HepG2 (cell line): ENCODE results near the gene FOXN3. TPM values are rescaled to one million over a fixed set of nuclear protein-coding genes. Genes with fewer than 3 reads are reported as not detected.

ENCODE experiments used
- ATAC-seq: fragments of 200-7000 bp; cut with Tn5 transposase; 3 replicates; pipeline ENCODE4 v1.9.1; 2020; ENCODE audit warnings: mild to moderate bottlenecking, moderate library complexity
- BruUV-seq: library from RNA; stranded (reverse); fragments of 400-500 nt; replicated peaks from 2 replicates; lab custom pipeline; 2021; lab: Mats Ljungman, UMichigan
- CTCF ChIA-PET: fragments of 300-600 bp; formaldehyde crosslinking; extraction: SDS; loops from one replicate; lab custom pipeline; 2021; ENCODE audit warnings: low total read pairs, inconsistent platforms, low intra/inter-chr PET ratio; lab: Yijun Ruan, JAX
- POLR2A ChIA-PET: fragments of 350-600 bp; sonication (Branson Sonifier 250); formaldehyde crosslinking; loops from one replicate; lab custom pipeline; 2020; ENCODE audit warnings: antibody characterized with exemption, inconsistent platforms; lab: Yijun Ruan, JAX
- DNase-seq: peaks from one replicate; pipeline ENCODE4 v3.0.0-alpha.2; 2015; ENCODE audit warnings: low spot score
- FAIRE-seq: peaks from 3 replicates; lab custom pipeline; 2011; peaks lifted over from hg19 to GRCh38; lab: Jason Lieb, UNC
- H2AFZ ChIP-seq: one replicate; pipeline ENCODE4 v1.6.1; 2011; ENCODE audit warnings: low read length, inconsistent platforms
- H3K27ac ChIP-seq: fragments of 300-600 bp; 3 replicates; pipeline ENCODE4 v1.8.0; 2011; ENCODE audit warnings: mixed run types, mild to moderate bottlenecking, mixed read lengths, low read length, inconsistent platforms; ENCODE audit not compliant: insufficient read depth; ENCODE audit errors: extremely low read length
- H3K27me3 ChIP-seq, 2 experiments: fragments of 200-600 bp in 1 of 2; 2 replicates in 1 of 2; 3 replicates in 1 of 2; pipeline versions ENCODE4 v1.6.0 to v1.8.0; 2011; ENCODE audit warnings: low read length in 2 of 2, mild to moderate bottlenecking in 2 of 2, moderate library complexity in 2 of 2, inconsistent platforms in 1 of 2; ENCODE audit not compliant: insufficient read depth in 2 of 2, control insufficient read depth in 1 of 2
- H3K36me3 ChIP-seq, 2 experiments: fragments of 200-600 bp in 1 of 2; replicated peaks in 1 of 2; 2 replicates in 1 of 2; 3 replicates in 1 of 2; pipeline versions ENCODE4 v1.5.1 to v1.8.0; 2011; ENCODE audit warnings: low read length in 2 of 2, inconsistent platforms in 1 of 2; ENCODE audit not compliant: insufficient read depth in 2 of 2, control insufficient read depth in 1 of 2
- H3K4me1 ChIP-seq: 2 replicates; pipeline ENCODE4 v1.5.1; 2012; ENCODE audit warnings: low read length, inconsistent platforms; ENCODE audit not compliant: insufficient read depth
- H3K4me2 ChIP-seq: 2 replicates; pipeline ENCODE4 v1.6.0; 2011; ENCODE audit warnings: low read depth, low read length, inconsistent platforms
- H3K4me3 ChIP-seq, 3 experiments: fragments of 200-600 bp in 1 of 3; sonication (generic), shearing (Covaris generic) in 1 of 3; replicated peaks in 1 of 3; 2 replicates each; pipeline ENCODE4 v1.5.1; 2011 to 2016; ENCODE audit warnings: low read length in 3 of 3, inconsistent platforms in 2 of 3, low read depth in 2 of 3, mild to moderate bottlenecking in 2 of 3, control low read depth in 1 of 3, mixed read lengths in 1 of 3; ENCODE audit not compliant: insufficient read depth in 1 of 3
- H3K79me2 ChIP-seq: one replicate; pipeline ENCODE4 v1.6.1; 2011; ENCODE audit warnings: low read length, inconsistent platforms; ENCODE audit not compliant: insufficient read depth
- H3K9ac ChIP-seq: 2 replicates; pipeline ENCODE4 v1.6.0; 2011; ENCODE audit warnings: mild to moderate bottlenecking, low read depth, low read length, inconsistent platforms; ENCODE audit not compliant: insufficient read depth
- H3K9me3 ChIP-seq: 2 replicates; pipeline ENCODE4 v1.5.1; 2012; ENCODE audit warnings: mild to moderate bottlenecking, low read length
- H4K20me1 ChIP-seq: 2 replicates; pipeline ENCODE4 v1.6.0; 2011; ENCODE audit warnings: inconsistent platforms, mild to moderate bottlenecking, low read length, moderate library complexity; ENCODE audit not compliant: insufficient read depth
- GATAD2A ChIP-seq: IDR thresholded peaks from 2 replicates; pipeline ENCODE4 v1.6.1; 2016
- HMGXB4 ChIP-seq, 2 experiments: sonication (generic) in 1 of 2; formaldehyde crosslinking in 1 of 2; IDR thresholded peaks; 2 replicates each; pipeline versions ENCODE4 v1.4.0 to v1.6.1; 2018 to 2020; ENCODE audit warnings: missing genetic modification reagents in 2 of 2, borderline replicate concordance in 1 of 2, low read depth in 1 of 2, mild to moderate bottlenecking in 1 of 2, missing biosample characterization in 1 of 2
- NFRKB ChIP-seq: fragments of 450-650 bp; IDR thresholded peaks from 2 replicates; pipeline ENCODE4 v1.6.1; 2017
- ZNF142 ChIP-seq: sonication (generic); formaldehyde crosslinking; IDR thresholded peaks from 2 replicates; pipeline ENCODE4 v1.4.0; 2020; ENCODE audit warnings: missing genetic modification reagents
- ZNF383 ChIP-seq: sonication (generic); formaldehyde crosslinking; IDR thresholded peaks from 2 replicates; pipeline ENCODE4 v1.4.0; 2020; ENCODE audit warnings: missing genetic modification reagents, mild to moderate bottlenecking, borderline replicate concordance
- ZNF777 ChIP-seq: sonication (generic); formaldehyde crosslinking; IDR thresholded peaks from 2 replicates; pipeline ENCODE4 v1.4.0; 2020; ENCODE audit warnings: missing genetic modification reagents
- WGBS: methylation state at CpG from one replicate; pipeline ENCODE4 v1.1.6; 2017; ENCODE audit warnings: low lambda C conversion rate; 5-methylcytosine and 5-hydroxymethylcytosine counted together
- in situ Hi-C: cut with HindIII; loops from 2 replicates; pipeline ENCODE4 v1.10.0; 2017; ENCODE audit warnings: low pct_unique_long_range_greater_than_20kb; ENCODE audit not compliant: extremely low pct_ligation_motif_present
- intact Hi-C: fragments of 100-400 bp; cut with micrococcal nuclease; formaldehyde crosslinking; loops from one replicate; pipeline ENCODE4 v1.10.0; 2022; ENCODE audit not compliant: unreplicated experiment
- polyA plus RNA-seq, 8 experiments: library from polyadenylated mRNA; depleted of rRNA in 3 of 8; stranded (reverse) in 7 of 8; unstranded in 1 of 8; fragments of >200 nt; fragmentation: Illumina TruSeq in 4 of 8; extraction: Trizol in 4 of 8; gene quantifications; 2 replicates each; pipeline versions ENCODE4 v1.2.1 to v1.2.3, GENCODE V29; 2011 to 2016; ENCODE audit warnings: low read depth in 4 of 8, missing spikeins in 1 of 8, mixed read lengths in 1 of 8; ENCODE audit not compliant: insufficient read depth in 1 of 8
- total RNA-seq, 5 experiments: library from RNA; depleted of rRNA; stranded (reverse); fragments of >200 nt; fragmentation: Illumina TruSeq; extraction: Trizol; gene quantifications; 2 replicates each; pipeline ENCODE4 v1.2.3, GENCODE V29; 2016; ENCODE audit warnings: low read depth in 1 of 5
- TF ChIP-seq, protein P1 (sequence below): sonication (generic); formaldehyde crosslinking; IDR thresholded peaks from 2 replicates; pipeline ENCODE4 v1.4.0; 2020; ENCODE audit warnings: mild to moderate bottlenecking, missing genetic modification reagents, borderline replicate concordance

The FOXN3 gene
- total and polyA plus RNA-seq, 2 of the 13 experiments (the other 11 are each of a cell fraction or from before 2014, with no cell fraction given) = 32.4 to 70.2 TPM

GRCh38 chr14:89417465-89418225 lies 612 bp upstream of the FOXN3 start:
- POLR2A ChIA-PET = interaction anchor here (0.6 to 0.7 kb wide), 2 partner anchors 49 to 66 kb away, joined by 3 to 4 read pairs; no protein-coding TSS in a partner anchor
- Histone ChIP-seq H3K4me2 (peak overlapping the region; percentile 98), H3K79me2 (peaks cover 39% of the 10 kb centered on the region), H3K36me3 (peaks cover 4% of the 10 kb centered on the region in 2 experiments; a peak in 2 of 5 replicates), H3K9me3 (no peaks in the 10 kb centered on the region), H3K9ac (peak overlapping the region; percentile 88), H3K4me1 (peaks cover 68% of the 10 kb centered on the region), H4K20me1 (0 out of 2 replicates have a peak, but pooled peaks cover 3% of the 10 kb centered on the region), H3K27me3 (no peaks in the 10 kb centered on the region), H3K27ac (peak overlapping the region; percentile 91), H2AFZ (no peak overlapping the region), H3K4me3 (peak overlapping the region; percentile 71 to 85 (median 81))
- ATAC-seq = peak; percentile 64
- CTCF ChIA-PET = interaction anchor here (1.0 to 1.5 kb wide), 2 partner anchors 81 to 377 kb away, joined by 3 read pairs; no protein-coding TSS in a partner anchor
- FAIRE-seq = peak; percentile 85
- 2% methylated on average over 20 of the region's 51 CpGs for WGBS
- in situ Hi-C loops (loop anchor here (5.0 to 25.0 kb wide), 2 partner anchors 375 to 495 kb away; no protein-coding TSS in a partner anchor), intact Hi-C loops (loop anchor here (1.0 to 10.0 kb wide), 10 partner anchors 50 to 495 kb away; no protein-coding TSS in a partner anchor)
- peak; percentile 74 for DNase-seq
- TSS peak; percentile 73 for BruUV-seq
- TF ChIP-seq NFRKB (no peak), GATAD2A (CRISPR knock-in tag) (no peak), ZNF777 (CRISPR knock-in tag) (peak; percentile 68; the same call in 1 of the 2 replicates), HMGXB4 (CRISPR knock-in tag; IDR thresholded peaks at IDR 0.05; ENCODE audit: borderline replicate concordance in 1 of 2, low read depth in 1 of 2) (peak; percentile 34 to 37; a peak in 2 of 4 replicates), ZNF383 (no peak), ZNF142 (no peak)
- TF ChIP-seq, protein P1, sequence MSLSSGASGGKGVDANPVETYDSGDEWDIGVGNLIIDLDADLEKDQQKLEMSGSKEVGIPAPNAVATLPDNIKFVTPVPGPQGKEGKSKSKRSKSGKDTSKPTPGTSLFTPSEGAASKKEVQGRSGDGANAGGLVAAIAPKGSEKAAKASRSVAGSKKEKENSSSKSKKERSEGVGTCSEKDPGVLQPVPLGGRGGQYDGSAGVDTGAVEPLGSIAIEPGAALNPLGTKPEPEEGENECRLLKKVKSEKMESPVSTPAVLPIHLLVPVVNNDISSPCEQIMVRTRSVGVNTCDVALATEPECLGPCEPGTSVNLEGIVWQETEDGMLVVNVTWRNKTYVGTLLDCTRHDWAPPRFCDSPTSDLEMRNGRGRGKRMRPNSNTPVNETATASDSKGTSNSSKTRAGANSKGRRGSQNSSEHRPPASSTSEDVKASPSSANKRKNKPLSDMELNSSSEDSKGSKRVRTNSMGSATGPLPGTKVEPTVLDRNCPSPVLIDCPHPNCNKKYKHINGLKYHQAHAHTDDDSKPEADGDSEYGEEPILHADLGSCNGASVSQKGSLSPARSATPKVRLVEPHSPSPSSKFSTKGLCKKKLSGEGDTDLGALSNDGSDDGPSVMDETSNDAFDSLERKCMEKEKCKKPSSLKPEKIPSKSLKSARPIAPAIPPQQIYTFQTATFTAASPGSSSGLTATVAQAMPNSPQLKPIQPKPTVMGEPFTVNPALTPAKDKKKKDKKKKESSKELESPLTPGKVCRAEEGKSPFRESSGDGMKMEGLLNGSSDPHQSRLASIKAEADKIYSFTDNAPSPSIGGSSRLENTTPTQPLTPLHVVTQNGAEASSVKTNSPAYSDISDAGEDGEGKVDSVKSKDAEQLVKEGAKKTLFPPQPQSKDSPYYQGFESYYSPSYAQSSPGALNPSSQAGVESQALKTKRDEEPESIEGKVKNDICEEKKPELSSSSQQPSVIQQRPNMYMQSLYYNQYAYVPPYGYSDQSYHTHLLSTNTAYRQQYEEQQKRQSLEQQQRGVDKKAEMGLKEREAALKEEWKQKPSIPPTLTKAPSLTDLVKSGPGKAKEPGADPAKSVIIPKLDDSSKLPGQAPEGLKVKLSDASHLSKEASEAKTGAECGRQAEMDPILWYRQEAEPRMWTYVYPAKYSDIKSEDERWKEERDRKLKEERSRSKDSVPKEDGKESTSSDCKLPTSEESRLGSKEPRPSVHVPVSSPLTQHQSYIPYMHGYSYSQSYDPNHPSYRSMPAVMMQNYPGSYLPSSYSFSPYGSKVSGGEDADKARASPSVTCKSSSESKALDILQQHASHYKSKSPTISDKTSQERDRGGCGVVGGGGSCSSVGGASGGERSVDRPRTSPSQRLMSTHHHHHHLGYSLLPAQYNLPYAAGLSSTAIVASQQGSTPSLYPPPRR = 0 out of 2 replicates have a peak, but pooled peaks have one; percentile 11
